Fibroblast of lung (primary cell): ENCODE measurements around the gene GNPTG.

Experiments used
- CTCF ChIP-seq, 2 donors: IDR thresholded peaks in 1 of 2; conservative IDR thresholded peaks in 1 of 2; 1 replicate in 1 of 2; 2 replicates in 1 of 2; pipeline ENCODE4 v1.5.1; 2011 to 2012; ENCODE audit warnings: low read length in 2 of 2, control low read depth in 1 of 2, inconsistent platforms in 1 of 2, low read depth in 1 of 2, mild to moderate bottlenecking in 1 of 2
- EZH2 ChIP-seq: IDR thresholded peaks from 2 replicates; pipeline ENCODE4 v1.5.1; 2012; ENCODE audit warnings: low read length, control low read depth, mild to moderate bottlenecking; ENCODE audit errors: missing control alignments

- no peak for TF ChIP-seq CTCF (conservative IDR thresholded peaks at IDR 0.05 in 1 of 2, IDR thresholded peaks at IDR 0.05 in 1 of 2; ENCODE audit: low read depth in 1 of 2, low read length in 2 of 2)
- TF ChIP-seq EZH2, result no peak
These were observed 10.1 kb downstream of the GNPTG start for GRCh38 chr16:1361685-1362360.
